ENCODE results near the gene IFI44.

IFI44 gene

GRCh38 chr1:78713297-78713696 is 63.7 kb downstream of the IFI44 start:
- no peak for DNase-seq
